Measurements from ENCODE around the gene NLK.

GRCh38 chr17:28142305-28142704 is 99.8 kb downstream of the NLK start:
- TF ChIP-seq CTCF (IDR thresholded peaks at IDR 0.05; ENCODE audit: borderline replicate concordance, extremely low read depth, low read length, poor library complexity, severe bottlenecking), result no peak
- no peak for TF ChIP-seq EZH2 (IDR thresholded peaks at IDR 0.05; ENCODE audit: borderline replicate concordance, low read depth, low read length, severe bottlenecking)
